ENCODE data around the gene AFG3L2. TPM values are rescaled to one million over a fixed set of nuclear protein-coding genes. Genes with fewer than 3 reads are reported as not detected.

The AFG3L2 gene
- total RNA-seq, 2 donors from 2014 or later, result 47.1 to 49.5 TPM

- Histone ChIP-seq H3K27me3 (ENCODE audit: control insufficient read depth, insufficient read depth, low read length, poor library complexity, severe bottlenecking) (peaks cover 38% of the 10 kb centered on the region), H3K27ac (ENCODE audit: low read depth, low read length) (no peak overlapping the region), H3K4me1 (ENCODE audit: control insufficient read depth, insufficient read depth, low read length) (peaks cover 3% of the 10 kb centered on the region), H3K36me3 (ENCODE audit: control insufficient read depth, insufficient read depth, low read length) (no peaks in the 10 kb centered on the region), H3K9ac (ENCODE audit: extremely low read depth, low read length, poor library complexity, severe bottlenecking) (no peak overlapping the region), H3K4me3 (ENCODE audit: low read length) (no peak overlapping the region), H3K9me3 (ENCODE audit: control insufficient read depth, low read length) (no peaks in the 10 kb centered on the region)
- no peaks in the 10 kb centered on the region for H3K9me3 Mint-ChIP-seq
- H3K4me1 Mint-ChIP-seq, result peaks cover 13% of the 10 kb centered on the region
- no peak overlapping the region for H3K27ac Mint-ChIP-seq
- DNase-seq, result peak; percentile 20
- TF ChIP-seq CTCF (conservative IDR thresholded peaks at IDR 0.05), result no peak
- no peak overlapping the region for H3K4me3 Mint-ChIP-seq
- WGBS, 2 experiments (ENCODE audit: insufficient coverage in 1 of 2, insufficient read length in 1 of 2), result 93 to 100% methylated on average over 1 to 2 of the region's 2 CpGs
- no peaks in the 10 kb centered on the region for H3K36me3 Mint-ChIP-seq (ENCODE audit: low read depth)
- peaks cover 42% of the 10 kb centered on the region for H3K27me3 Mint-ChIP-seq (ENCODE audit: insufficient read depth)
These were observed 86.9 kb downstream of the AFG3L2 start for GRCh38 chr18:12290086-12290485.

- peaks cover 3% of the 10 kb centered on the region for H3K4me1 ChIP-seq (ENCODE audit: control insufficient read depth, insufficient read depth, low read length)
- H3K27me3 ChIP-seq (ENCODE audit: control insufficient read depth, insufficient read depth, low read length, poor library complexity, severe bottlenecking), result peaks cover 38% of the 10 kb centered on the region
- H3K27ac ChIP-seq (ENCODE audit: low read depth, low read length), result no peak overlapping the region
- TF ChIP-seq CTCF (conservative IDR thresholded peaks at IDR 0.05), result no peak
- no peaks in the 10 kb centered on the region for H3K36me3 ChIP-seq (ENCODE audit: control insufficient read depth, insufficient read depth, low read length)
- H3K9me3 ChIP-seq (ENCODE audit: control insufficient read depth, low read length), result no peaks in the 10 kb centered on the region
- peaks cover 22% of the 10 kb centered on the region for H3K4me1 Mint-ChIP-seq
- 0 to 5% methylated on average over 1 to 10 of the region's 10 CpGs for WGBS, 2 experiments (ENCODE audit: insufficient coverage in 1 of 2, insufficient read length in 1 of 2)
- peak overlapping the region; percentile 84 for H3K4me3 ChIP-seq (ENCODE audit: low read length)
- H3K27ac Mint-ChIP-seq, result no peak overlapping the region
- H3K4me3 Mint-ChIP-seq, result peak overlapping the region; percentile 69
- DNase-seq, result no peak
- no peak overlapping the region for H3K9ac ChIP-seq (ENCODE audit: extremely low read depth, low read length, poor library complexity, severe bottlenecking)
- H3K27me3 Mint-ChIP-seq (ENCODE audit: insufficient read depth), result peaks cover 50% of the 10 kb centered on the region
- no peaks in the 10 kb centered on the region for H3K36me3 Mint-ChIP-seq (ENCODE audit: low read depth)
- H3K9me3 Mint-ChIP-seq, result no peaks in the 10 kb centered on the region
These were observed 88.6 kb downstream of the AFG3L2 start for GRCh38 chr18:12288403-12288755.

GRCh38 chr18:12287684-12288402 is 89.2 kb downstream of the AFG3L2 start:
- peak; percentile 77 for DNase-seq
- WGBS, 2 experiments (ENCODE audit: insufficient coverage in 1 of 2, insufficient read length in 1 of 2), result 2 to 5% methylated on average over 15 to 41 of the region's 41 CpGs

More at GRCh38 chr18:12287684-12288402, 89.2 kb downstream of the AFG3L2 start:
- Mint-ChIP-seq H3K27ac (peak overlapping the region; percentile 44), H3K4me1 (peaks cover 24% of the 10 kb centered on the region), H3K36me3 (ENCODE audit: low read depth) (no peaks in the 10 kb centered on the region), H3K9me3 (no peaks in the 10 kb centered on the region), H3K27me3 (ENCODE audit: insufficient read depth) (peaks cover 52% of the 10 kb centered on the region), H3K4me3 (peak overlapping the region; percentile 69)
- Histone ChIP-seq H3K9me3 (ENCODE audit: control insufficient read depth, low read length) (no peaks in the 10 kb centered on the region), H3K4me1 (ENCODE audit: control insufficient read depth, insufficient read depth, low read length) (peaks cover 3% of the 10 kb centered on the region), H3K27ac (ENCODE audit: low read depth, low read length) (no peak overlapping the region), H3K36me3 (ENCODE audit: control insufficient read depth, insufficient read depth, low read length) (no peaks in the 10 kb centered on the region), H3K4me3 (ENCODE audit: low read length) (peak overlapping the region; percentile 84), H3K27me3 (ENCODE audit: control insufficient read depth, insufficient read depth, low read length, poor library complexity, severe bottlenecking) (peaks cover 38% of the 10 kb centered on the region), H3K9ac (ENCODE audit: extremely low read depth, low read length, poor library complexity, severe bottlenecking) (peak overlapping the region; percentile 19)
- no peak for TF ChIP-seq CTCF (conservative IDR thresholded peaks at IDR 0.05)
